Panc1 (cell line): Measurements from ENCODE around the gene TNFRSF11A.

ENCODE experiments used
- CTCF ChIP-seq: fragments of 450-650 bp; IDR thresholded peaks from 2 replicates; pipeline ENCODE4 v1.5.1; 2017; ENCODE audit warnings: mild to moderate bottlenecking
- POLR2AphosphoS5 ChIP-seq: IDR thresholded peaks from 2 replicates; pipeline ENCODE4 v1.6.1; 2012; ENCODE audit warnings: mild to moderate bottlenecking, low read depth, low read length, moderate library complexity
- REST ChIP-seq, 2 experiments: IDR thresholded peaks; 2 replicates each; pipeline ENCODE4 v1.6.1; 2011 to 2012; ENCODE audit warnings: low read depth in 2 of 2, control low read depth in 1 of 2, low read length in 1 of 2, mild to moderate bottlenecking in 1 of 2, moderate library complexity in 1 of 2; ENCODE audit not compliant: insufficient read depth in 1 of 2
- TCF7L2 ChIP-seq: IDR thresholded peaks from 2 replicates; pipeline ENCODE4 v1.6.1; 2011; ENCODE audit warnings: mild to moderate bottlenecking, low read depth, low read length, inconsistent platforms

- TF ChIP-seq CTCF: no peak
- no peak for TF ChIP-seq POLR2AphosphoS5
- no peak for TF ChIP-seq REST (IDR thresholded peaks at IDR 0.05; ENCODE audit: insufficient read depth in 1 of 2, low read depth in 2 of 2, low read length in 1 of 2)
- TF ChIP-seq TCF7L2: no peak
Measured at GRCh38 chr18:62370366-62370765, 45.3 kb downstream of the TNFRSF11A start.
